Astrocyte (in vitro differentiated cells and primary cell): ENCODE results near the gene ILKAP. TPM values are rescaled to one million over a fixed set of nuclear protein-coding genes. Genes with fewer than 3 reads are reported as not detected.

Experiments
- DNase-seq: peaks from one replicate; pipeline ENCODE4 v3.0.0-alpha.2; 2010; ENCODE audit warnings: low read depth
- FAIRE-seq: peaks from 2 replicates; lab custom pipeline; 2011; peaks lifted over from hg19 to GRCh38; lab: Jason Lieb, UNC
- H2AFZ ChIP-seq: 2 replicates; pipeline ENCODE4 v1.6.0; 2012; ENCODE audit warnings: low read depth, low read length, inconsistent platforms
- H3K27ac ChIP-seq: 2 replicates; pipeline ENCODE4 v1.5.1; 2011; ENCODE audit warnings: low read depth, low read length, inconsistent platforms
- H3K27me3 ChIP-seq: 2 replicates; pipeline ENCODE4 v1.6.0; 2011; ENCODE audit warnings: low read length, inconsistent platforms; ENCODE audit not compliant: insufficient read depth
- H3K36me3 ChIP-seq: 2 replicates; pipeline ENCODE4 v1.5.1; 2011; ENCODE audit warnings: low read length, inconsistent platforms; ENCODE audit not compliant: insufficient read depth
- H3K4me1 ChIP-seq: 2 replicates; pipeline ENCODE4 v1.5.1; 2011; ENCODE audit warnings: low read length, inconsistent platforms; ENCODE audit not compliant: insufficient read depth
- H3K4me2 ChIP-seq: 2 replicates; pipeline ENCODE4 v1.6.0; 2012; ENCODE audit warnings: low read length, inconsistent platforms
- H3K4me3 ChIP-seq: 2 replicates; pipeline ENCODE4 v1.5.1; 2011; ENCODE audit warnings: low read depth, mild to moderate bottlenecking, low read length, inconsistent platforms; ENCODE audit not compliant: insufficient read depth
- H3K79me2 ChIP-seq: 2 replicates; pipeline ENCODE4 v1.6.0; 2012; ENCODE audit warnings: mild to moderate bottlenecking, low read length, inconsistent platforms; ENCODE audit not compliant: insufficient read depth
- H3K9ac ChIP-seq: 2 replicates; pipeline ENCODE4 v1.6.0; 2012; ENCODE audit warnings: mild to moderate bottlenecking, low read length, inconsistent platforms
- H3K9me3 ChIP-seq: 2 replicates; pipeline ENCODE4 v1.5.1; 2012; ENCODE audit warnings: low read depth, mild to moderate bottlenecking, low read length, inconsistent platforms; ENCODE audit not compliant: insufficient read depth
- H4K20me1 ChIP-seq: 2 replicates; pipeline ENCODE4 v1.6.0; 2012; ENCODE audit warnings: low read length, inconsistent platforms; ENCODE audit not compliant: insufficient read depth
- H3K27ac Mint-ChIP-seq: one replicate; pipeline ENCODE4 v1.8.0; 2021; ENCODE audit warnings: mild to moderate bottlenecking, mixed read lengths; ENCODE audit not compliant: unreplicated experiment
- H3K27me3 Mint-ChIP-seq: one replicate; pipeline ENCODE4 v1.8.0; 2021; ENCODE audit warnings: low read depth, mixed read lengths; ENCODE audit not compliant: unreplicated experiment
- H3K36me3 Mint-ChIP-seq: one replicate; pipeline ENCODE4 v1.8.0; 2021; ENCODE audit warnings: low read depth, mixed read lengths; ENCODE audit not compliant: unreplicated experiment
- H3K4me1 Mint-ChIP-seq: one replicate; pipeline ENCODE4 v1.8.0; 2021; ENCODE audit warnings: low read depth, mixed read lengths; ENCODE audit not compliant: unreplicated experiment
- H3K4me3 Mint-ChIP-seq: one replicate; pipeline ENCODE4 v1.8.0; 2021; ENCODE audit warnings: mild to moderate bottlenecking, moderate library complexity, mixed read lengths; ENCODE audit not compliant: unreplicated experiment
- H3K9me3 Mint-ChIP-seq: one replicate; pipeline ENCODE4 v1.8.0; 2021; ENCODE audit warnings: mild to moderate bottlenecking, mixed read lengths; ENCODE audit not compliant: unreplicated experiment
- CTCF ChIP-seq: IDR thresholded peaks from 2 replicates; pipeline ENCODE4 v1.5.1; 2011; ENCODE audit warnings: low read depth, mild to moderate bottlenecking, inconsistent platforms, low read length, moderate library complexity; ENCODE audit not compliant: insufficient read depth
- EZH2 ChIP-seq: IDR thresholded peaks from 2 replicates; pipeline ENCODE4 v1.6.1; 2012; ENCODE audit warnings: mild to moderate bottlenecking, low read length, inconsistent platforms; ENCODE audit not compliant: insufficient read depth
- total RNA-seq: library from RNA; stranded (reverse); gene quantifications from 2 replicates; pipeline ENCODE4 v1.2.1, GENCODE V29; 2021

Gene ILKAP
- total RNA-seq, 1 donor from 2014 or later: 32.3 TPM

GRCh38 chr2:238231251-238231793 lies 27.8 kb upstream of the ILKAP start:
- Histone ChIP-seq H3K9ac (peak overlapping the region; percentile 50), H3K27me3 (peaks cover 2% of the 10 kb centered on the region), H3K4me1 (peaks cover 6% of the 10 kb centered on the region), H3K36me3 (no peaks in the 10 kb centered on the region), H3K79me2 (no peaks in the 10 kb centered on the region), H3K4me2 (peak overlapping the region; percentile 83), H3K9me3 (no peaks in the 10 kb centered on the region), H3K27ac (no peak overlapping the region), H2AFZ (peak overlapping the region; percentile 85), H4K20me1 (no peaks in the 10 kb centered on the region), H3K4me3 (peak overlapping the region; percentile 53)
- FAIRE-seq (no peak), DNase-seq (peak; percentile 20)
- no peak overlapping the region for H3K27ac Mint-ChIP-seq
- H3K27me3 Mint-ChIP-seq: peaks cover 57% of the 10 kb centered on the region
- H3K4me3 Mint-ChIP-seq: peak overlapping the region; percentile 83
- peaks cover 12% of the 10 kb centered on the region for H3K9me3 Mint-ChIP-seq
- H3K36me3 Mint-ChIP-seq: peaks cover 5% of the 10 kb centered on the region
- TF ChIP-seq EZH2: no peak
- TF ChIP-seq CTCF: no peak
- peaks cover 8% of the 10 kb centered on the region for H3K4me1 Mint-ChIP-seq

- DNase-seq: no peak
- peak overlapping the region; percentile 85 for H2AFZ ChIP-seq
- H3K27me3 Mint-ChIP-seq: peaks cover 55% of the 10 kb centered on the region
Observed at GRCh38 chr2:238230699-238231098, 27.2 kb upstream of the ILKAP start.

More at GRCh38 chr2:238230699-238231098, 27.2 kb upstream of the ILKAP start:
- no peak for FAIRE-seq
- Histone ChIP-seq H3K27ac (no peak overlapping the region), H3K27me3 (peaks cover 2% of the 10 kb centered on the region), H3K9me3 (no peaks in the 10 kb centered on the region), H3K4me1 (peaks cover 6% of the 10 kb centered on the region), H3K9ac (no peak overlapping the region), H3K79me2 (no peaks in the 10 kb centered on the region), H3K4me3 (peak overlapping the region; percentile 53), H3K4me2 (peak overlapping the region; percentile 83), H4K20me1 (no peaks in the 10 kb centered on the region), H3K36me3 (no peaks in the 10 kb centered on the region)
- TF ChIP-seq CTCF (no peak), EZH2 (no peak)
- H3K36me3 Mint-ChIP-seq: peaks cover 5% of the 10 kb centered on the region
- H3K4me1 Mint-ChIP-seq: peaks cover 7% of the 10 kb centered on the region
- peaks cover 11% of the 10 kb centered on the region for H3K9me3 Mint-ChIP-seq
- H3K27ac Mint-ChIP-seq: no peak overlapping the region
- H3K4me3 Mint-ChIP-seq: peak overlapping the region; percentile 83
